HCT116 (cell line): ENCODE results near the gene CDC42BPA. TPM values are rescaled to one million over a fixed set of nuclear protein-coding genes. Genes with fewer than 3 reads are reported as not detected.

ENCODE experiments used
- ATAC-seq: fragments of 200-7000 bp; cut with Tn5 transposase; 2 replicates; pipeline ENCODE4 v1.9.1; 2020; ENCODE audit warnings: mild to moderate bottlenecking, moderate library complexity
- BruUV-seq: library from RNA; stranded (reverse); fragments of 400-500 nt; replicated peaks from 2 replicates; lab custom pipeline; 2021; lab: Mats Ljungman, UMichigan
- CTCF ChIA-PET: fragments of 300-600 bp; sonication (Branson Sonifier 250); formaldehyde crosslinking; loops from one replicate; lab custom pipeline; 2021; ENCODE audit warnings: antibody characterized with exemption; lab: Charles Lee
- POLR2A ChIA-PET: fragments of 300-600, 350-600 bp; sonication (Branson Sonifier 250); formaldehyde crosslinking; loops from one replicate; lab custom pipeline; 2021; ENCODE audit warnings: antibody characterized with exemption; lab: Charles Lee
- RAD21 ChIA-PET, 2 experiments: fragments of 300-600 bp; sonication (Branson Sonifier 250); formaldehyde crosslinking; loops; one replicate each; lab custom pipeline; 2023; ENCODE audit warnings: low total read pairs in 2 of 2; ENCODE audit not compliant: uncharacterized antibody in 2 of 2, unreplicated experiment in 2 of 2, low non-redundant PET in 1 of 2; lab: Charles Lee
- DNase-seq: peaks from one replicate; pipeline ENCODE4 v3.0.0-alpha.2; 2010; ENCODE audit warnings: low read depth, low spot score
- H2AFZ ChIP-seq: fragments of 200-600 bp; shearing (Covaris generic), sonication (generic); 2 replicates; pipeline ENCODE4 v1.6.1; 2017; ENCODE audit warnings: low read depth, mixed run types, mixed read lengths, antibody characterized with exemption, low read length; ENCODE audit not compliant: poor library complexity, severe bottlenecking
- H3K27ac ChIP-seq: 2 replicates; pipeline ENCODE4 v1.5.1; 2012; ENCODE audit warnings: low read depth, low read length
- H3K27me3 ChIP-seq: fragments of 200-600 bp; sonication (generic); 2 replicates; pipeline ENCODE4 v1.6.1; 2016; ENCODE audit warnings: mixed run types, low read length, mixed read lengths; ENCODE audit not compliant: insufficient read depth
- H3K36me3 ChIP-seq, 2 experiments: fragments of 200-500 bp in 1 of 2; fragments of 200-600 bp in 1 of 2; sonication (Bioruptor generic) in 1 of 2; sonication (generic) in 1 of 2; 2 replicates each; pipeline versions ENCODE4 v1.5.1 to v1.6.1; 2014 to 2016; ENCODE audit warnings: low read length in 2 of 2, inconsistent platforms in 1 of 2, mixed read lengths in 1 of 2, mixed run types in 1 of 2; ENCODE audit not compliant: insufficient read depth in 2 of 2, control insufficient read depth in 1 of 2
- H3K4me1 ChIP-seq, 2 experiments: fragments of 200-600 bp in 1 of 2; sonication (generic) in 1 of 2; 2 replicates each; pipeline versions ENCODE4 v1.5.1 to v1.6.1; 2012 to 2017; ENCODE audit warnings: low read length in 2 of 2, inconsistent platforms in 1 of 2, mild to moderate bottlenecking in 1 of 2, mixed read lengths in 1 of 2, mixed run types in 1 of 2, moderate library complexity in 1 of 2; ENCODE audit not compliant: insufficient read depth in 2 of 2, control insufficient read depth in 1 of 2
- H3K4me2 ChIP-seq: fragments of 200-600 bp; sonication (generic); 2 replicates; pipeline ENCODE4 v1.6.1; 2017; ENCODE audit warnings: mixed run types, low read length, mixed read lengths
- H3K4me3 ChIP-seq, 2 experiments: fragments of 200-600 bp in 1 of 2; sonication (generic) in 1 of 2; replicated peaks in 1 of 2; 2 replicates each; pipeline ENCODE4 v1.5.1; 2011 to 2016; ENCODE audit warnings: low read length in 2 of 2, control low read depth in 1 of 2, low read depth in 1 of 2, mild to moderate bottlenecking in 1 of 2, mixed read lengths in 1 of 2, mixed run types in 1 of 2
- H3K79me2 ChIP-seq: fragments of 200-600 bp; sonication (generic); 2 replicates; pipeline ENCODE4 v1.6.1; 2017; ENCODE audit warnings: mild to moderate bottlenecking, mixed run types, low read length, moderate library complexity, mixed read lengths; ENCODE audit not compliant: insufficient read depth
- H3K9ac ChIP-seq: fragments of 200-600 bp; sonication (generic); 2 replicates; pipeline ENCODE4 v1.6.1; 2016; ENCODE audit warnings: low read length, mixed read lengths
- H3K9me2 ChIP-seq: fragments of 200-600 bp; sonication (generic), shearing (Covaris generic); 2 replicates; pipeline ENCODE4 v1.6.1; 2017; ENCODE audit warnings: mixed run types, mild to moderate bottlenecking, moderate library complexity; ENCODE audit not compliant: insufficient read depth
- H3K9me3 ChIP-seq, 2 experiments: fragments of 200-500 bp in 1 of 2; fragments of 200-600 bp in 1 of 2; sonication (Bioruptor generic) in 1 of 2; sonication (generic) in 1 of 2; 2 replicates each; pipeline ENCODE4 v1.6.1; 2014 to 2017; ENCODE audit warnings: low read length in 2 of 2, mixed read lengths in 2 of 2, inconsistent platforms in 1 of 2, low read depth in 1 of 2, mild to moderate bottlenecking in 1 of 2, mixed run types in 1 of 2, moderate library complexity in 1 of 2; ENCODE audit not compliant: control insufficient read depth in 1 of 2, insufficient read depth in 1 of 2
- H4K20me1 ChIP-seq: fragments of 200-600 bp; sonication (generic), shearing (Covaris generic); 2 replicates; pipeline ENCODE4 v1.6.1; 2017; ENCODE audit warnings: mixed run types, mild to moderate bottlenecking, moderate library complexity; ENCODE audit not compliant: insufficient read depth
- CEBPB ChIP-seq: IDR thresholded peaks from 2 replicates; pipeline ENCODE4 v1.6.1; 2012; ENCODE audit warnings: low read depth
- ELF1 ChIP-seq: IDR thresholded peaks from 2 replicates; pipeline ENCODE4 v1.6.1; 2012; ENCODE audit warnings: low read depth, borderline replicate concordance
- FOSL1 ChIP-seq: IDR thresholded peaks from 2 replicates; pipeline ENCODE4 v1.6.1; 2012; ENCODE audit warnings: low read depth
- JUND ChIP-seq: IDR thresholded peaks from 2 replicates; pipeline ENCODE4 v1.6.1; 2012
- POLR2AphosphoS5 ChIP-seq: IDR thresholded peaks from 2 replicates; pipeline ENCODE4 v1.6.1; 2011; ENCODE audit warnings: mild to moderate bottlenecking, low read depth, low read length, moderate library complexity
- RAD21 ChIP-seq: IDR thresholded peaks from 2 replicates; pipeline ENCODE4 v1.6.1; 2012; ENCODE audit warnings: low read depth, mild to moderate bottlenecking
- SP1 ChIP-seq: IDR thresholded peaks from 2 replicates; pipeline ENCODE4 v1.6.1; 2012; ENCODE audit warnings: low read depth
- SRF ChIP-seq: IDR thresholded peaks from 2 replicates; pipeline ENCODE4 v1.6.1; 2012; ENCODE audit warnings: low read depth
- YY1 ChIP-seq: IDR thresholded peaks from 2 replicates; pipeline ENCODE4 v1.6.1; 2011; ENCODE audit warnings: low read length, low read depth, moderate library complexity, mild to moderate bottlenecking; ENCODE audit not compliant: insufficient replicate concordance; ENCODE audit errors: extremely low read depth
- ZFX ChIP-seq: fragments of 450-650 bp; IDR thresholded peaks from 2 replicates; pipeline ENCODE4 v1.6.1; 2017
- ZNF274 ChIP-seq: fragments of 200-500 bp; sonication (Bioruptor generic); IDR thresholded peaks from 2 replicates; pipeline ENCODE4 v1.6.1; 2014; ENCODE audit warnings: mild to moderate bottlenecking, low read depth, low read length, inconsistent platforms
- intact Hi-C: fragments of 100-400 bp; cut with micrococcal nuclease; formaldehyde crosslinking; loops from 2 replicates; pipeline ENCODE4 v1.10.0; 2022
- total RNA-seq: library from RNA; stranded (reverse); gene quantifications from one replicate; pipeline ENCODE4 v1.2.1, GENCODE V29; 2021; ENCODE audit not compliant: unreplicated experiment
- TF ChIP-seq, protein P1 (sequence below): IDR thresholded peaks from 2 replicates; pipeline ENCODE4 v1.6.1; 2011; ENCODE audit warnings: mild to moderate bottlenecking, low read length, moderate library complexity; ENCODE audit not compliant: insufficient replicate concordance; ENCODE audit errors: extremely low read depth
- TF ChIP-seq, protein P2 (sequence below): IDR thresholded peaks from 2 replicates; pipeline ENCODE4 v1.6.1; 2012; ENCODE audit warnings: low read depth

CDC42BPA gene
- total RNA-seq, 1 experiment from 2014 or later: 44.0 TPM

DNA sequence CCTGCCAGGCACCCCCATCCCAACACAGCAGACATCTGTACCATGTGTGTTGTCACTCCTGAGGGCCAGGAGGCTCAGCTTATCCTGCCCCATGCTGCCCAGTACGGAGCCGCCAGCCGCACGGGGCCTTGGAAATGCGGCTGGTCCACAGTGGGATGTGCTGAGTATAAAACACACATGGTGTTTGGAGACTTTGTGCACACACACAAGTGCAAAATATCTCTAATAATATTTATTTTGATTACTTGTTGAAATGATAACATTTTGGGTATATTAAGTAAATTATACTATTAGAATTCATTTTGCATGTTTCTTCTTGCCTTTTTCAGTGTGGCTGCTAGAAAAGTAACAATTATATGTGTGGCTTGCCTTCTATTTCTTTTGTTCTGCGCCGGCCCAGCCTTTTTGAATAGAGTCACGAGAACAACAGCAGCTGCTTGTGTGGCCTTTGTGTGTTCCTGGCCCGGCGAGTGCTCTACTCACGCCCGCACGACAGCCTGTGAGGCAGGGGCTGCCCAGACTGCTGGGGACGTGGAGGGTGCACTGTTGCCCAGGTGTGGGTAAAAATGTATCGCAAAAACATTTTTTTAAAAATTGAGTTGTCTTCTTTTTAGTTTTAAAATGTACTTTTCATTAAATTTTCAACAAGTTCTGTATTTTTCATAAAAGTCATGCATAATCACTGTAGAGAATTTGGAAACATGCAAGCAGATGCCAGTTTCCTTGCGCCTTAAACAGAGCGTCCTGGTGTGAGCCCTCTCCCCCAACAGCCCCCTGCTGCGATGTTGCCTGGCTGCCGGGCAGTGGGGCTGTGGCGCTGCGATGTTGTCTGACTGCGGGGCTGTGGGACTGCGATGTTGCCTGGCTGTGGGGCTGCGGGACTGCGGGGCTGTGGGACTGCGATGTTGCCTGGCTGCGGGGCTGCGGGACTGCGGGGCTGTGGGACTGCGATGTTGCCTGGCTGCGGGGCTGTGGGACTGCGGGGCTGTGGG is 342.7 kb downstream of the CDC42BPA start (continued):
- no peak for TF ChIP-seq ELF1
- TF ChIP-seq ZFX: no peak

DNA sequence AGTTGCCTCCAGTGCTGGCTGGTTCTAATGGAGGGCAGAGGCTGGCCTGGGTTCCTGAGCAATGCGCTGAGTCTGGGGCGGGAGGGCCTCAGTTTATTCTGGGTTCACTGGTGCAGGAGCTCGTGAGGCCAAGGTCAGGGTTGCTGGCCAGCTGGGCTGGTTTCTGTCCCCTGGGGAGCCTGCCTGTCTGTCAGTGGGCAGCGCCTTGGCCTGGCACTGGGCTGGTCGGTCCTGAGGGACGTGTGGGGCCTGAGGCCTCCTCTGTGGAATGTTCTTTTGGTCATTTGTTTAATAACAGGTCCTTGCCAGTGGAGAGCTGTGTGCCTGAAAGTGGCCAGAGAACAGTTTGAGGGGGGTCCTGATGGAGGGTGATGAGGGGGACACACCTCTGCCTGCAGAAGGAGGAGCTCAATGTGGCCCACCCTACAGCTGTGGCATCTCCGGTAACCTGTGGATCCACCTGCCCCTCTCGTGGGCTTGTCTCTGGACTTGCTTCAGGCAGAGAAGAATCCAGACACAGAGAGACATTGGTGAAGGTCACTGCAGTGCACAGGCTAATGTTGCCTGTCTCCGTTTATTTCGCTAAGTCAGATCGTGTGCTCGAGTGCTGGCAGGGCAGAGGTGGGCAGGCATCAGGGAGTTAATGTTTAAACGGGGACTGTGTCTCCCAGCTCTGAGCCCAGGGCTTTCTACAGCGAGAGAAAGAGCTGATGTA is 343.6 kb downstream of the CDC42BPA start:
- RAD21 ChIA-PET: no interaction called here
- Histone ChIP-seq H3K9me3 (no peaks in the 10 kb centered on the region), H3K36me3 (0 out of 4 replicates have a peak, but pooled peaks cover 0 to 3% of the 10 kb centered on the region in 2 experiments), H3K79me2 (no peaks in the 10 kb centered on the region), H3K9me2 (no peaks in the 10 kb centered on the region)
- no TSS peak for BruUV-seq
- TF ChIP-seq FOSL1 (no peak), POLR2AphosphoS5 (no peak), ELF1 (no peak), ZFX (no peak), JUND (no peak), RAD21 (no peak), ZNF274 (no peak), SP1 (no peak), SRF (no peak), CEBPB (no peak), YY1 (no peak)
- TF ChIP-seq, protein P1, sequence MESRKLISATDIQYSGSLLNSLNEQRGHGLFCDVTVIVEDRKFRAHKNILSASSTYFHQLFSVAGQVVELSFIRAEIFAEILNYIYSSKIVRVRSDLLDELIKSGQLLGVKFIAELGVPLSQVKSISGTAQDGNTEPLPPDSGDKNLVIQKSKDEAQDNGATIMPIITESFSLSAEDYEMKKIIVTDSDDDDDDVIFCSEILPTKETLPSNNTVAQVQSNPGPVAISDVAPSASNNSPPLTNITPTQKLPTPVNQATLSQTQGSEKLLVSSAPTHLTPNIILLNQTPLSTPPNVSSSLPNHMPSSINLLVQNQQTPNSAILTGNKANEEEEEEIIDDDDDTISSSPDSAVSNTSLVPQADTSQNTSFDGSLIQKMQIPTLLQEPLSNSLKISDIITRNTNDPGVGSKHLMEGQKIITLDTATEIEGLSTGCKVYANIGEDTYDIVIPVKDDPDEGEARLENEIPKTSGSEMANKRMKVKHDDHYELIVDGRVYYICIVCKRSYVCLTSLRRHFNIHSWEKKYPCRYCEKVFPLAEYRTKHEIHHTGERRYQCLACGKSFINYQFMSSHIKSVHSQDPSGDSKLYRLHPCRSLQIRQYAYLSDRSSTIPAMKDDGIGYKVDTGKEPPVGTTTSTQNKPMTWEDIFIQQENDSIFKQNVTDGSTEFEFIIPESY: no peak
- TF ChIP-seq, protein P2, sequence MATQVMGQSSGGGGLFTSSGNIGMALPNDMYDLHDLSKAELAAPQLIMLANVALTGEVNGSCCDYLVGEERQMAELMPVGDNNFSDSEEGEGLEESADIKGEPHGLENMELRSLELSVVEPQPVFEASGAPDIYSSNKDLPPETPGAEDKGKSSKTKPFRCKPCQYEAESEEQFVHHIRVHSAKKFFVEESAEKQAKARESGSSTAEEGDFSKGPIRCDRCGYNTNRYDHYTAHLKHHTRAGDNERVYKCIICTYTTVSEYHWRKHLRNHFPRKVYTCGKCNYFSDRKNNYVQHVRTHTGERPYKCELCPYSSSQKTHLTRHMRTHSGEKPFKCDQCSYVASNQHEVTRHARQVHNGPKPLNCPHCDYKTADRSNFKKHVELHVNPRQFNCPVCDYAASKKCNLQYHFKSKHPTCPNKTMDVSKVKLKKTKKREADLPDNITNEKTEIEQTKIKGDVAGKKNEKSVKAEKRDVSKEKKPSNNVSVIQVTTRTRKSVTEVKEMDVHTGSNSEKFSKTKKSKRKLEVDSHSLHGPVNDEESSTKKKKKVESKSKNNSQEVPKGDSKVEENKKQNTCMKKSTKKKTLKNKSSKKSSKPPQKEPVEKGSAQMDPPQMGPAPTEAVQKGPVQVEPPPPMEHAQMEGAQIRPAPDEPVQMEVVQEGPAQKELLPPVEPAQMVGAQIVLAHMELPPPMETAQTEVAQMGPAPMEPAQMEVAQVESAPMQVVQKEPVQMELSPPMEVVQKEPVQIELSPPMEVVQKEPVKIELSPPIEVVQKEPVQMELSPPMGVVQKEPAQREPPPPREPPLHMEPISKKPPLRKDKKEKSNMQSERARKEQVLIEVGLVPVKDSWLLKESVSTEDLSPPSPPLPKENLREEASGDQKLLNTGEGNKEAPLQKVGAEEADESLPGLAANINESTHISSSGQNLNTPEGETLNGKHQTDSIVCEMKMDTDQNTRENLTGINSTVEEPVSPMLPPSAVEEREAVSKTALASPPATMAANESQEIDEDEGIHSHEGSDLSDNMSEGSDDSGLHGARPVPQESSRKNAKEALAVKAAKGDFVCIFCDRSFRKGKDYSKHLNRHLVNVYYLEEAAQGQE: no peak
- TF ChIP-seq, all 23 proteins: peak for 0
- no peak overlapping the region for H3K27ac ChIP-seq
- no peaks in the 10 kb centered on the region for H3K27me3 ChIP-seq
- DNase-seq (no peak), ATAC-seq (no peak)
- no peak overlapping the region for H2AFZ ChIP-seq
- no peaks in the 10 kb centered on the region for H3K4me1 ChIP-seq
- no peak overlapping the region for H3K4me2 ChIP-seq
- no peak overlapping the region for H3K9ac ChIP-seq
- ChIA-PET CTCF (no interaction called here), POLR2A (no interaction called here)
- H3K4me3 ChIP-seq: no peak overlapping the region
- H4K20me1 ChIP-seq: no peaks in the 10 kb centered on the region
- intact Hi-C loops: no loop called here
